Iris pigment epithelial cell (primary cell): ENCODE data around the gene GNAT1.
"Not testable (repeated sequence)": the region's sequence is repeated elsewhere in the genome, so short reads cannot be mapped to it uniquely, and the experiment has no call there.

ENCODE experiments used
- DNase-seq: peaks from one replicate; pipeline ENCODE4 v3.0.0-alpha.2; 2011; ENCODE audit warnings: low read depth

GNAT1 gene

DNA sequence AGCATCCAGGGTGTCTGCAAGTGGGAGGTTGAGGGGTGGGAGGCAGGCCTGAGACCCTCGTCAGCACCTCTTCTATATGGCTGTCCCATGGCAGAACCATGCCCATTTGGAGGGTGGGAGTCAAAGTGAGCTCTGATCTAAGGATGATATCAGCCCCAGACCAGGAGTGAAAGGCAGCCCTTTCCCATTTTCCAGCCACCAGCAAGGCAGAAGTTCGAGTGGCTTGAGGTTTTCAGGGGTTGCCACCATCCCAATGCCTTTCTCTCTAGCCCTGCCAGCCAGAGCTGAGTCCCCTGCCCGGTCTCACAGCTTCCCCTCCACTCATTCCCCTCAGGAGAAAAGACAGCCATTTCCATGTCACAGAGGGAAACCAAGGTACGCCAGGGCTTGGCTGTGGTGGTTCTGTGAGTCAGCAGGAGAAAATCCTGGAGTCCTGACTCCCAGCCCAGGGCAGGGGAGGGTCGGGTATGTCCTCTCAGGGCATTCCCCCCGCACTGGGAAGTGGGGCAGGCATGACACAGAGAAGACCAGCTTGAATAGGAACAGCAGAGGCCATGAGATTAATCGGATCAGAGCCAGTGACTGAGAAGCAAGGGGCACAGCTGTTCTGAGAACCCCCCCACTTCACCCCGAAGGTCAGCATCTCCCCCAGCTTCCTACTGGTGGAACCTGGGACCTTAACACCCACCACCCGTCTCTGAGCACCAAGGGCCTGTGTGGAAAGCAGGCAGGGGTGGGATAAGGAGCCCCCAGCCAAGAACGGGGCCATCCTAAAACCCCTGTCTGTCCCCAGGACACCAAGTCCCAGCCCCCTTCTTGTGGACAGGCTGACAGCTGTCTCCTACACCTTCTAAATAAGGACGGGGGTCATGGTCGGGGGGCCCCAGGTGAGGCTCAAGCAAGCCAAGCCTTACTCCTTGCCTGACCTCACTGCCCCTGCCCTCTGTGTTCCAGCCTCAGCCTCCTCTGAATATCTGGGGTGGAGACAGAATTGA lies 12.7 kb downstream of the GNAT1 start:
- DNase-seq = no peak

- no peak for DNase-seq
These were observed 13.5 kb downstream of the GNAT1 start, which contains the start of gene SLC38A3 for GRCh38 chr3:50204804-50205412. Gene SLC38A3 (plus strand): TSS chr3:50205271. CDS start chr3:50214200, 8,929 bp downstream.

DNA sequence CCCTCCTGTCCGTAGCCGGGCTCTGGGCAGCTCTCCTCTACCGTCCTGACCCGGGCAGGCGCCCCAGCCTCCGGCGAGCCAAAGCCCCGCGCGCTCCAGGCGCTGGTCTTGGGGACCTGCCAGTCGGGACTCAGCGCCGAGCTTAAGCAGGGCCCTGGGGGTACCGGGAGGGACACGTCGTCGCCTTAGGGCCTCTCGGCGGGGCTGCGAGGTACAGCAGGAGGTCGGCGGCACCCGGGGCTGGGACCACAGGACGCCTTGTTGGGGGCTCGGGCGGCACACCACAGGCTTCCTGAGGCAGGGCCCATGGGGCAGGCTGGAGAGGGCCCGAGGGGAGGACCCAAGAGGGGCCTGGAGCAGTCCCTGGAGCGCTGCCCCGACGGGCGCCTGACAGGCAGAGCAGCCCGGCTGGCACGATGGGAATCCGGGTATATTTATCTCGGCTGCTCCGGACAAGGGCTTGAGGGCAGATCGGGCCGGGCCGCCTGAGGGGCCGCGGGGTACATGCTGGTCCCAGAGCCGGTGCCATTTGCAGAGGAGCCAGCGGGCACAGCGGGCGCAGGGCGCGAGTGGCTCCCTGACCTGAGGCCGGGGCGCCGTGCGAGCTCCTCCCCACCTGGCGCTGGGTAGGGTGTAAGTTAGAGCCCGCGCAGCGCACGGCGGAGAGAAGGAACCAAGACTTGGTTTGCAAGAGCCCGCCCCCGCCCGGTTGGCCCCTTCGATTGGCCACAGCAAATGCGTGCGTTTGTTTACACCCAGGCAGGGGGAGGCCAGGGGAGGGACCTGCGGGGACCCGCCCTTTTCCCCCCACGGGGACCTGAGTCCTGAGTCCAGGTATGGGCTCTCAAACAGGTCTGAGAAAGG lies 14.2 kb downstream of the GNAT1 start:
- peak; percentile 13 for DNase-seq

- no peak for DNase-seq
These were observed 16.1 kb downstream of the GNAT1 start for GRCh38 chr3:50207359-50208042.

GRCh38 chr3:50208677-50209344 lies 17.4 kb downstream of the GNAT1 start:
- no peak for DNase-seq

- DNase-seq = no peak
These were observed 18.7 kb downstream of the GNAT1 start for GRCh38 chr3:50210176-50210509.

DNA sequence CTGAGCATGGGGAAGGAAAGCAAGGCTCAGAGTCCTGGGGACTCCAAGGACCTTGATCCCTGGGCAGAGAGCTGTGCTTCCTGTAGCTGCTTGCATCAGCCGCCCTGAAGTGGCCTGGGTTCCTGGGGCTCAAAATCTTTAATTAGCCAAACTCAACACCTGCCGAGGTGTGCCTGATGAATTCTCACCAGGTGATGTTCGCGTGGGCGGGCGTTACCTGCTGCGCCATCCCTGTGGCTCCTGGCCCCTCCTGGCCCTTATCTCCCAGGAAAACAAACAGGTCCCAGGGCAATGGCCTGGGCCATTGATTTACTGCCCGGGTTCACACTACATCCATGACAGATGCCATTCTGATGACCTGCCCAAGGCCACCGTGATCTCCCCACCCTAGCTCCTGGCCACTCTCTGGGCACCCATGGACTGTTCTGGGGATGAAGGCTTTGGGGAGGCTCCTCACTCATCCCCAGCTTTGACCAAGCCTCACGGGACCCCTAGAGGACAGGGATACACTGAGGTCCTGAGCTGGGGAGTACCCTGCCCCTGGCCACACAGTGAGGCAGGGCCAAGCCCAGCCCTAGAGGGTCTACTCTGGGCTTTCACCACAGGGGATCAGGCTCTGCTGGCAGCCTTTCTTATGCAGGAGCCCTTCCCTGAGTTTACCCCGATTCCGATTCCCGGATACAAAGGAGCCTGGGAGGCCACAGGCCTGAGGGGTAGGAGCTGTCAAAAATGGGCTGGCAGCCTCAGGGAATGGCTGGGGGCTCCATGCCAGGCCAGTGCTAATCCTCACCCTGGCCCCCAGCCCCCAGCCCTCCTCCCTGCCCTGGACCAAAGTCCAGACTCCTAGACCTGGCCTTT lies 19.3 kb downstream of the GNAT1 start:
- DNase-seq = no peak

DNA sequence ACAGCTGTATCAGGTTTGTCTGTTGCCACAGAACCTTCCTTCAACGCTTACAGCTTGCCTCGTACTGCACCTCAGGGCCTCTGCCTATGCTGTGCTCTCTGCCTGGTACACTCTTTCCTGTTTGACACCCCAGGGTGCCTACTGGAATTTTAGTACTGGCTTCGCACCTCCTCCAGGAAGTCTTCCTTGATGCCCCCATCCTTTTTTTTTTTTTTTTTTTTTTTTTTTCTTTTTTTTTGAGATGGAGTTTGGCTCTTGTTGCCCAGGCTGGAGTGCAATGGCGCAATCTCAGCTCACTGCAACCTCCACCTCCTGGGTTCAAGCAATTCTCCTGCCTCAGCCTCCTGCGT lies 19.9 kb downstream of the GNAT1 start:
- not testable (repeated sequence) for DNase-seq

DNA sequence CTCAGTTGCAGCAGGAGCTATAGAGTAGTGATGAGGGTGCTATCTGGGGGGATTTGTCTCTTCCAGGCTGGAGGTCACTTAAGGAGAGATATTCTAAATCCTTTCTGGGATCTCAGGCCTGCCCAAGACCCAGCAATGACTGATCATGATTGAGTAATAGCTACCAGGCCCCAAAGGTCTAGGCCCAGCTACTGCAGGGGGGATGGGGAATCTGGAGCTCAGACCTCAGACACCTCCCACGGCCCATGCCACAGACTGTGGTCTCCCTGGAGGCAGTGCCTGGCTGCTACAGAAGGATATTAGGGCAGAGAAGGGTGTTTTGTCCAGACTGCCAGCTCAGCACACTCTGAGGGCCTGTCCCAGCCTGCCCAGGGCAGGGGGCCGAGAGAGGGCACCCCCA lies 20.5 kb downstream of the GNAT1 start:
- DNase-seq = peak; percentile 49

GRCh38 chr3:50212502-50212901 lies 21.1 kb downstream of the GNAT1 start:
- DNase-seq = no peak

DNA sequence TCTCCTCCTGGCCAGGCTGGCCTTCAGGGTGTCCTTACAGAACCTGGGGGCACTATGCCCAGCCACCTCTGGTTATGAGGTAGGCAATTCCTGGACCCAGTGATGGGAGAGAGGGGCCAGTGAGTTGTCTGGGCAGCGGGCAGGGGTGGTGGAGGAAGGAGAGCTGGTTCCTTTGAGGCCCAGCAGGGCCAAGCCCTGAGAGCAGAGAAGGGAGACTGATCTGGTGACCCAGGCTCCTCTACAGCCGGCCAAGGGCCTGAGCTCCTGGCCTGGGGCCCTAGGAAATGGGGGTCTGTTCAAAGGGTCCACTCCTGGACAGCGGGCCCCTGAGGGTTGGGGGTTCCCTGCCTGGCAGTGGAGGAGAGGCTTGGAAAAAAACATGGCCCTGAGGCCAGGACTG lies 21.6 kb downstream of the GNAT1 start:
- DNase-seq = no peak

DNA sequence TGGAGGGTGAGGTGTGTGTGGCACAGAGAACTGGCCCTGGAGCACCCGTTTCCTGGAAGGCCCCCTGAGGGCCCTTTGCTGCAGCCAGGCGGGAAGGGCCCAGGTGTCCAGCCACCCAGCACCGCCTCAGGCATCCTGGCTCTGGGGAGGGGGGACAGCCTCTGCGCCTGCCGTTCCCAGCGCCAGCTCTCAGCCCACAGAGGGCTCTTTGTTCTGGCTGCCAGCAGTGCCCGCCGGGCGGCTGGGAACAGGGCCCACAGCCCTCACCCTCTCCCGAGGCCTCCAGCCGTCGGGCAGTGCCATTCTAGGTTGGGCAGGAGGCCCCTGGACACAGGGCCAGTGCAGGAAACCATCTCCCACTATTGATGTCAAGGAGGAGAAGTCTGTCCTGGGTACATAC lies 22.0 kb downstream of the GNAT1 start:
- DNase-seq = no peak

DNA sequence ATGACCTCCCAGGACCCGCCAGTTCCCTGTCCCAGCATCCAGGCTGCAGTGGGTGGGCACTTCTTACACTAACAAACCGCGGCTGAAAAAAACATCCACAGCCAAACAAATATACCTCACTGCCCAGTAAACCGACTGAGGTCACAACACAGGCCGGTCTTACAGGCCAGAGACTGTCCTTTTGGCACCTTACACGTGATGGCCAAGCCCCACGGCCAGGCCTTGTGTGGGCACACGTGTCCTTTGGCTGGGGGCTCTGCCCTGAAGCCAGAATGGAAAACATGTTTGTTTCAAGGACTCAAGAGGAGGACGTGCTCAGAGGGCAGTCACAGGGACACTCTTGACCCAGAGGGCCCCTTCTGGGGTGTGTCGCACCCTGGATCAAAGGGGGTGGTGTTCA lies 23.4 kb downstream of the GNAT1 start:
- DNase-seq = no peak

- no peak for DNase-seq
These were observed 24.1 kb downstream of the GNAT1 start for GRCh38 chr3:50215529-50215928.

GRCh38 chr3:50217681-50218080 lies 26.3 kb downstream of the GNAT1 start:
- no peak for DNase-seq

DNA sequence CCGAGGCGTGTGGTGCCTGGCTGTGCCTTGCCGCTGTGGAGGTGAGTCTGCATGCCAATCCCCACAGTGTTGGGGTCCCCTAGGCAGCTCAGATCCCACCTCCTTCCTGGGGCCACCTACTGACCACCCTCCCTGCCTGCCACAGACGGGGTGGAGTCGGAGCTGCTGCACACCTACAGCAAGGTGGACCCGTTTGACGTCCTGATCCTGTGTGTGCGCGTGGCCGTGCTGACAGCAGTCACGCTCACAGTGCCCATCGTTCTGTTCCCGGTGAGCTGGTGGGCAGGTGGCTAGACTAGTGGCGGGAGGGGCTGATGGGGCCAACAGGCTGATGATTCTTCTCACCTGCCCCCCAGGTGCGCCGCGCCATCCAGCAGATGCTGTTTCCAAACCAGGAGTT lies 27.0 kb downstream of the GNAT1 start:
- no peak for DNase-seq

GRCh38 chr3:50219285-50219684 lies 27.9 kb downstream of the GNAT1 start:
- no peak for DNase-seq

DNA sequence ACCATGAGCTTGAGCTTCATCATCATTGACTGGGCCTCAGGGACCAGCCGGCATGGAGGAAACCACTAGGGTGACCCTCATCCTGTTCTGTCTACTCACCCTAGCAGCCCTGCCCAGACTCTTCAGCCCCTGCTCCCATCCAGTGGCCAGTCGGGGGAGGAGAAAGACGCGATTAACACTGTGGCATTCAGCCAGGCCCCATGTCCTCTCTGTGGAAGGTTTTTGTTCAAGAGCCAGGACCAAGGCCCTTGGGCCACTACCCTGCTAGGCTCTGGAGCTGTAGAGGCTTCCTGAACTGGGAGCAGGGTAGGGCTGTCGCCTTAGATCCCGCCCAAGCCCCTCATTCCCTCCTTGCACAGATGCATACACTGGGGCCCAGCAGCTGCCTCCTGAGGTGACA lies 28.7 kb downstream of the GNAT1 start:
- DNase-seq = no peak

GRCh38 chr3:50221051-50221410 lies 29.6 kb downstream of the GNAT1 start:
- DNase-seq = no peak

- no peak for DNase-seq
These were observed 30.2 kb downstream of the GNAT1 start for GRCh38 chr3:50221411-50222168.
